Body of pancreas (tissue), 4 donors: ENCODE data around the gene FNTB.
A peak's percentile ranks its signal among the peaks of the same experiment; 100 is the strongest.

Experiments used
- POLR2A ChIP-seq, 3 donors: fragments of 450-650 bp; IDR thresholded peaks; one replicate each; pipeline ENCODE4 v1.6.1; 2016; ENCODE audit warnings: antibody characterized with exemption in 3 of 3, mild to moderate bottlenecking in 2 of 3
- TF ChIP-seq, protein P1 (sequence below), 7 experiments: fragments of 450-650 bp in 4 of 7; fragments of 200-600 bp in 3 of 7; sonication (generic) in 3 of 7; IDR thresholded peaks; one replicate each; pipeline ENCODE4 v1.5.1; 2016 to 2019; ENCODE audit warnings: antibody characterized with exemption in 7 of 7

DNA sequence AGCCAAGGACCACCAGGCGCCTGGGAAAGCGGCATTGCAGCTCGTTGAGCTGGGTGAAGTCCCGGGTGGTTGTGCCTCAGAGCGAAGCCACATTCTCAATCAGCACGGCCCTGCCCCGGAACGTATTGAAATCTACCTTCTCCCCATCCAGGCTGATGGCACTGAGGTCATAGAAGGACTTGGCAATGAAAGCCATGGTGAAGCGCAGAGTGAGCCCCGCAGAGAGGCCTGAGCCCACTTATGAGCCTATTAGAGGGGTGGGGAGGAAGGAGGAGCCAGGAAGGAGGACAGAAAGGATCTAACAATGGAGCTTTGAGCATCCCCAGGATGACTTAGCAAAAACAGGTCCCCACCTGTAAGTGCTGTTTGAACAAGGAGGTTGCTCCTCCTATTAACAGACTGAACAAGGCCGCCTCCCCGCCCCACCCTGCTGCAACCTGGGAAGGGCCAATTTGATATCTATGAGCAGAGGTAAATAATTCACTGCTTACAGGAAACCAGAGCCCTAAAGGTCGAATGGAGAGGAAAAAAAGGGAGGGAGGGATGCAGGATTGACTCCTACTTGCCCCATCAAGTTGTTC lies 44.1 kb upstream of the FNTB start, which contains the start of gene GPX2:
- TF ChIP-seq, protein P1, sequence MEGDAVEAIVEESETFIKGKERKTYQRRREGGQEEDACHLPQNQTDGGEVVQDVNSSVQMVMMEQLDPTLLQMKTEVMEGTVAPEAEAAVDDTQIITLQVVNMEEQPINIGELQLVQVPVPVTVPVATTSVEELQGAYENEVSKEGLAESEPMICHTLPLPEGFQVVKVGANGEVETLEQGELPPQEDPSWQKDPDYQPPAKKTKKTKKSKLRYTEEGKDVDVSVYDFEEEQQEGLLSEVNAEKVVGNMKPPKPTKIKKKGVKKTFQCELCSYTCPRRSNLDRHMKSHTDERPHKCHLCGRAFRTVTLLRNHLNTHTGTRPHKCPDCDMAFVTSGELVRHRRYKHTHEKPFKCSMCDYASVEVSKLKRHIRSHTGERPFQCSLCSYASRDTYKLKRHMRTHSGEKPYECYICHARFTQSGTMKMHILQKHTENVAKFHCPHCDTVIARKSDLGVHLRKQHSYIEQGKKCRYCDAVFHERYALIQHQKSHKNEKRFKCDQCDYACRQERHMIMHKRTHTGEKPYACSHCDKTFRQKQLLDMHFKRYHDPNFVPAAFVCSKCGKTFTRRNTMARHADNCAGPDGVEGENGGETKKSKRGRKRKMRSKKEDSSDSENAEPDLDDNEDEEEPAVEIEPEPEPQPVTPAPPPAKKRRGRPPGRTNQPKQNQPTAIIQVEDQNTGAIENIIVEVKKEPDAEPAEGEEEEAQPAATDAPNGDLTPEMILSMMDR (IDR thresholded peaks at IDR 0.05), result no peak
- TF ChIP-seq POLR2A (IDR thresholded peaks at IDR 0.05), result peak in 2 of 3 donors; percentile 37
